Thymus (tissue), 11 donors: ENCODE measurements around the gene EPHA3. TPM values are rescaled to one million over a fixed set of nuclear protein-coding genes. Genes with fewer than 3 reads are reported as not detected.

Source experiments
- DNase-seq, 9 donors: peaks; one replicate each; pipeline ENCODE4 v3.0.0-alpha.2; 2013; ENCODE audit warnings: low spot score in 9 of 9, low read depth in 6 of 9, missing footprints in 1 of 9
- H3K27ac ChIP-seq, 2 donors: one replicate each; pipeline ENCODE4 v1.5.1; 2013; ENCODE audit warnings: control low read depth in 1 of 2, low read depth in 1 of 2, low read length in 1 of 2, mild to moderate bottlenecking in 1 of 2, moderate library complexity in 1 of 2
- H3K27me3 ChIP-seq, 2 donors: one replicate each; pipeline ENCODE4 v1.5.1; 2013; ENCODE audit warnings: low read length in 1 of 2; ENCODE audit not compliant: control insufficient read depth in 2 of 2, insufficient read depth in 1 of 2
- H3K36me3 ChIP-seq, 2 donors: one replicate each; pipeline ENCODE4 v1.5.1; 2013; ENCODE audit warnings: low read length in 1 of 2, mild to moderate bottlenecking in 1 of 2, moderate library complexity in 1 of 2; ENCODE audit not compliant: control insufficient read depth in 2 of 2, insufficient read depth in 2 of 2
- H3K4me1 ChIP-seq, 2 donors: one replicate each; pipeline ENCODE4 v1.5.1; 2013; ENCODE audit warnings: low read length in 2 of 2; ENCODE audit not compliant: control insufficient read depth in 2 of 2, insufficient read depth in 2 of 2
- H3K4me3 ChIP-seq, 2 donors: one replicate each; pipeline ENCODE4 v1.5.1; 2013; ENCODE audit warnings: low read length in 2 of 2, control low read depth in 1 of 2, mild to moderate bottlenecking in 1 of 2
- H3K9me3 ChIP-seq, 2 donors: one replicate each; pipeline ENCODE4 v1.5.1; 2013; ENCODE audit warnings: low read length in 1 of 2, mild to moderate bottlenecking in 1 of 2; ENCODE audit not compliant: control insufficient read depth in 2 of 2, insufficient read depth in 1 of 2
- WGBS: extraction: QIAGEN DNeasy Blood & Tissue Kit; methylation state at CpG from one replicate; pipeline ENCODE4 v1.1.7; 2013; 5-methylcytosine and 5-hydroxymethylcytosine counted together
- polyA plus RNA-seq: library from polyadenylated mRNA; stranded (reverse); fragments of 200-250 nt; gene quantifications from one replicate; pipeline ENCODE4 v1.2.3, GENCODE V29; 2013
- total RNA-seq: library from RNA; stranded (reverse); fragments of 120-200 nt; gene quantifications from one replicate; pipeline ENCODE4 v1.2.4, GENCODE V29; 2013
- donor health status: healthy.

The EPHA3 gene
- total and polyA plus RNA-seq, 2 donors = 0.73 to 1.9 TPM

- no peak overlapping the region for H3K27ac ChIP-seq
- H3K9me3 ChIP-seq = no peaks in the 10 kb centered on the region
- H3K36me3 ChIP-seq = no peaks in the 10 kb centered on the region
- no peaks in the 10 kb centered on the region for H3K27me3 ChIP-seq
- 20% methylated on average over 8 of the region's 8 CpGs for WGBS
- DNase-seq = peak in 2 of 9 donors; percentile 35 to 45
- no peak overlapping the region for H3K4me3 ChIP-seq
- H3K4me1 ChIP-seq = no peaks in the 10 kb centered on the region
Observed at GRCh38 chr3:89098964-89099585, 8.3 kb upstream of the EPHA3 start.

DNA sequence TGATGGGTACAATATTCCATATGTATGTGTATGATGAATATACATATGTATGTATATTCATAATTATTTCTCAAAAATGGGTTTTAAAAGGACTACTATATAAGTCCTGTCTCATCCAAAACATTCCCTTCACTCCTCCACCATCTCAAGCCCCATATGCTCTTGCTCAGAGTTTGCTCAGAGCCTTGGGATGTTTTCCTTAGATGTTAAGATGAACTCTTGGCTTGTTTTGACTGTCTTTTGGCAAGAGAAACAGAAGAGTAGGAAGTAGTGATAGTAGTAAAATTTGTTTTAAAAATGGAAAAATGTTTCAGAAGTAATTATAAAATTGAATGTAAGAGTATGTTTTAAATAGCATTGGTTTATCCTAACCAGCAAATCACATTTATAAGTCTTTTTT, 6.2 kb upstream of the EPHA3 start:
- no peak overlapping the region for H3K4me3 ChIP-seq
- no peaks in the 10 kb centered on the region for H3K36me3 ChIP-seq
- H3K9me3 ChIP-seq = no peaks in the 10 kb centered on the region
- no peak for DNase-seq
- no peak overlapping the region for H3K27ac ChIP-seq
- no peaks in the 10 kb centered on the region for H3K27me3 ChIP-seq
- H3K4me1 ChIP-seq = no peaks in the 10 kb centered on the region

DNA sequence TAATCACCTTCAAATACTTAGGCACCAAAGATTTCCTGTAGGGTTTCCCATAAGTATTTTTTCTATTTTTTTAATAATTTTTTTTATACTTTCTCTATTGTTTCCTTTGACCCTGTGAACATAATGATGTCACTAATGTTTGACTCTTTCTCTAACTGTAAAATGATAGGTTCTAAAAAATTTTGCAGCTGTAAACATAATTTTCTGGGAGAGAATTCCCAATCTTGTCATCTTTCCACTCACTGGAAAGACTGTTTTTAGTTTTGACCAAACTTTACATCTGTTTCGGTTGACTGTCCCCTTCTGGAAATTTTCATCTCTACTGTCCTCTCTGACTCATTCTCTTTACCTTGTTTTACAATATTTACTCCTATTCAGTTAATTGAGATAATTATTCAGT, 5.5 kb upstream of the EPHA3 start:
- no peak for DNase-seq
- Histone ChIP-seq H3K4me1 (no peaks in the 10 kb centered on the region), H3K9me3 (no peaks in the 10 kb centered on the region), H3K27me3 (no peaks in the 10 kb centered on the region), H3K36me3 (no peaks in the 10 kb centered on the region), H3K4me3 (no peak overlapping the region), H3K27ac (no peak overlapping the region)
- WGBS = 94% methylated on average over 1 of the region's 1 CpG

DNA sequence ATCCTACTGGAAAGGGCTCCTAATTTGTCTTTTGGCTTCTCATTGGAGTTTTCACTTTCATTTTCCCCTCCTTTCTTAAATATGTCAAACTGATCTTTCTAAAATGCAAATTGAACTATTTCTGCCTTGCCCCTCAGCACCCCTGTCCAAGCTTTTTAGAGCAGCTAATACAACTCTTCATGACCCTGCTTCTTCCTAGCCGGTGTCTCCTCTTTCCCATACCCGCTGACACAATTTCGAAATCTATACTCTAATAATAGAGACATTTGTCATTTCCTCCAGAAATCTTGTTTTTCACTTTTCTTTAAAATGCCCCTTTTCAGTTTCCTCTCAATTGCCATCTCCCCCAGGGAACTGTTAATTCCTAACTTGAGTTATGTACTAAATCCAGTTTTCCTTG, 2.9 kb upstream of the EPHA3 start:
- H3K27me3 ChIP-seq = peaks cover 0 to 10% of the 10 kb centered on the region in 2 donors
- no peak for DNase-seq
- H3K4me1 ChIP-seq = no peaks in the 10 kb centered on the region
- no peak overlapping the region for H3K4me3 ChIP-seq
- H3K27ac ChIP-seq = no peak overlapping the region
- whole genome bisulfite sequencing = 83% methylated on average over 3 of the region's 3 CpGs
- H3K9me3 ChIP-seq = no peaks in the 10 kb centered on the region
- H3K36me3 ChIP-seq = no peaks in the 10 kb centered on the region

GRCh38 chr3:89105503-89105902, 1.9 kb upstream of the EPHA3 start:
- peaks cover 0 to 10% of the 10 kb centered on the region in 2 donors for H3K27me3 ChIP-seq
- 90% methylated on average over 1 of the region's 1 CpG for WGBS

GRCh38 chr3:89108291-89108550, 800 bp downstream of the EPHA3 start:
- Histone ChIP-seq H3K36me3 (no peaks in the 10 kb centered on the region), H3K4me3 (no peak overlapping the region), H3K27ac (no peak overlapping the region), H3K27me3 (peaks cover 0 to 10% of the 10 kb centered on the region in 2 donors), H3K4me1 (no peaks in the 10 kb centered on the region), H3K9me3 (no peaks in the 10 kb centered on the region)
- no peak for DNase-seq
- WGBS = 55% methylated on average over 5 of the region's 5 CpGs

More at GRCh38 chr3:89105503-89105902, 1.9 kb upstream of the EPHA3 start:
- no peak for DNase-seq
- H3K4me1 ChIP-seq = no peaks in the 10 kb centered on the region
- no peak overlapping the region for H3K4me3 ChIP-seq
- H3K36me3 ChIP-seq = no peaks in the 10 kb centered on the region
- no peak overlapping the region for H3K27ac ChIP-seq
- no peaks in the 10 kb centered on the region for H3K9me3 ChIP-seq

DNA sequence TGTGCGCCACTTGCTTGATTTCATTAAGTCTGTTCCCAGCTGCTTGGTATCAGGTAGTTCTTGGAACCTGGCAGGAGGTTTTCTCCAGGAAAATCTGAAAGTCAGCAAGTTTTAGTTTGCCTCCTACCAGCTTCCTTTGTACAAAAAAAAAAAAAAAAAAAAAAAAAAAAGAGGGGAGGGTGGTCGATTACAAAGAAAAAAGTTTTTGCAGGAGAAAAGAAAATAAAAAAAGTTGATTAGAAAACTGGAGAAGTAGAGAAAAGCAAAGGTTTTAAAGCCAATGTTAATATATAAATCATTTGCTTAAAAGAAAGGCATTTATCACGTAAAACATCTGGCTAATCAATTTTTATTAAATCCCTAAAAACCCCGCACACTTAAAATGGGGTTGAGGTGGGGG, 5.9 kb downstream of the EPHA3 start:
- H3K27me3 ChIP-seq = peaks cover 0 to 12% of the 10 kb centered on the region in 2 donors
- no peaks in the 10 kb centered on the region for H3K9me3 ChIP-seq
- H3K36me3 ChIP-seq = no peaks in the 10 kb centered on the region
- H3K27ac ChIP-seq = no peak overlapping the region
- no peaks in the 10 kb centered on the region for H3K4me1 ChIP-seq
- H3K4me3 ChIP-seq = no peak overlapping the region
- no peak for DNase-seq
- 85% methylated on average over 4 of the region's 4 CpGs for WGBS

DNA sequence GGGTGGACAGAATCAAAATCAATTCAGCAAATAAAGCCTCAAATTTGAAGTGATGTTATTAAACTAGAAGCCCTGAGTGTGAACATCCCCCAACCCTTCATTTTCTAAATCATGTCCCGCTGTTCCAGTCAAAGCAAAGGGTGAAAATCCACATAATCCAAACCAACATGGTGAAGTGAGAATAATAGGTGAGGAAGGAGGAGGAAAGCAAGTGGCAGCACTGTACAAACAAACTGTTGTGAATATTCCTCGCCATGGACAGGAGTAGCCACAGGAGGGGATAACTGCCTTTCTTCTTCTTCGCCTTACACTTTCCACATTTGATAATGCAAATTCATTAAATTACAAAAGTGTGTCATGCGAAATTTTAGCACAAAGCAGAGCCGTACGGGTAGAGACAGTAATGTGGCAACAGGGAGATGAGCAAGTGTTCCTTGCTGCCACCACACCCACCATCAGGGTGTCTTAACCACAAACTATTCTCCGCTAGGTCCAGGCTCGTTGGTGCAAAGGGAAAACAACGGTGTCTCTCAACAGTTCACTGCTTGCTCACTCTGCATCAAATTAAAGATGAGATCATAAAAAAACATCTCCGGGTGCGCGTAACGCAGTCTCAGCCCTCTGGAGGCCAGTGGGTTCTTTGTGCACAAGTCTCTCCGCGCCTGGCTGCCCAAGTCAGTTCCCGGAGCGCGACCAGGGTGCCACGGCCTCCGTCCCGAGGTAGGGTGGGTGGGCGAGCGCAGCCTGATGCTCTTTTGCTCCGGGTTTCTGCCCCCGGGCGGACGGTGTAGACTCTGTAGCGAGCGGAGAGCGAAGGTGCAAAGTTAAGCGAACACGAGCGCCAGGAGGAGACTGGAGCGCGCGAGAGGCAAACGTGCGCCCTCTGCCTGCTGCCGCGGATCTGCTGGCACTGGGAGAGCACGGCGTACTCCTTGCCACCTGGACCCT, 6.7 kb downstream of the EPHA3 start:
- H3K27me3 ChIP-seq = peaks cover 0 to 12% of the 10 kb centered on the region in 2 donors
- no peak overlapping the region for H3K27ac ChIP-seq
- peak overlapping the region; percentile 18 to 22 for H3K4me3 ChIP-seq
- H3K9me3 ChIP-seq = no peaks in the 10 kb centered on the region
- DNase-seq = peak in 3 of 9 donors; percentile 12 to 56 (median 37)
- 6% methylated on average over 42 of the region's 42 CpGs for WGBS
- H3K36me3 ChIP-seq = no peaks in the 10 kb centered on the region
- no peaks in the 10 kb centered on the region for H3K4me1 ChIP-seq

DNA sequence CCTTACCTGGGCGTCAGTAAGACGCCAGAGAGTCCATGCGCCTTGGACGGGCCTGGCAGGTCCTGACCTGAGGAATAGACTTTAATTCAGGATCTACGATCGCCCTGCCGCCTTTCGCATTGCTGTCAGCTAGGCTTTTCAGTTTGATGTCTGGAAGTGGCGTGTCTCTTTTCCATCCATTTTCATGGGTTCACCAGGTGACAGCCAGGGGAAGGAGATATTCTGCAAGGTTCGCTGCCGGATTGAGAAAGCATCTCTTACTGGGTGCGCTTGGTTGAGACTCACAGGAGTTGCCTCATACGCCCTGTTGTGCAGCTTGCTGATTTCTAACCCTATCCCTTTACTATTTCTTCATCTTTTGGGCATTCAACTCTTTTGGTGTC, 7.4 kb downstream of the EPHA3 start:
- H3K27ac ChIP-seq = peak overlapping the region in 1 of 2 donors; percentile 5
- DNase-seq = no peak
- 18% methylated on average over 13 of the region's 13 CpGs for whole genome bisulfite sequencing
- H3K36me3 ChIP-seq = no peaks in the 10 kb centered on the region
- no peaks in the 10 kb centered on the region for H3K9me3 ChIP-seq
- no peak overlapping the region for H3K4me3 ChIP-seq
- peaks cover 0 to 12% of the 10 kb centered on the region in 2 donors for H3K27me3 ChIP-seq
- H3K4me1 ChIP-seq = no peaks in the 10 kb centered on the region
